ENCODE measurements around the gene PIP5K1B.

PIP5K1B gene

GRCh38 chr9:68969538-68969937 lies 264.5 kb downstream of the PIP5K1B start:
- TF ChIP-seq TCF12 (IDR thresholded peaks at IDR 0.05; ENCODE audit: low read depth) (no peak), EGR1 (IDR thresholded peaks at IDR 0.05) (no peak), YY1 (IDR thresholded peaks at IDR 0.05; ENCODE audit: low read depth) (no peak), NFIC (IDR thresholded peaks at IDR 0.05) (no peak), TAF1 (IDR thresholded peaks at IDR 0.05; ENCODE audit: low read depth) (no peak), ZBTB7A (IDR thresholded peaks at IDR 0.05; ENCODE audit: low read depth) (no peak), FOXM1 (IDR thresholded peaks at IDR 0.05; ENCODE audit: borderline replicate concordance, low read depth) (no peak), TEAD4 (IDR thresholded peaks at IDR 0.05) (no peak)
- TF ChIP-seq, protein P1, sequence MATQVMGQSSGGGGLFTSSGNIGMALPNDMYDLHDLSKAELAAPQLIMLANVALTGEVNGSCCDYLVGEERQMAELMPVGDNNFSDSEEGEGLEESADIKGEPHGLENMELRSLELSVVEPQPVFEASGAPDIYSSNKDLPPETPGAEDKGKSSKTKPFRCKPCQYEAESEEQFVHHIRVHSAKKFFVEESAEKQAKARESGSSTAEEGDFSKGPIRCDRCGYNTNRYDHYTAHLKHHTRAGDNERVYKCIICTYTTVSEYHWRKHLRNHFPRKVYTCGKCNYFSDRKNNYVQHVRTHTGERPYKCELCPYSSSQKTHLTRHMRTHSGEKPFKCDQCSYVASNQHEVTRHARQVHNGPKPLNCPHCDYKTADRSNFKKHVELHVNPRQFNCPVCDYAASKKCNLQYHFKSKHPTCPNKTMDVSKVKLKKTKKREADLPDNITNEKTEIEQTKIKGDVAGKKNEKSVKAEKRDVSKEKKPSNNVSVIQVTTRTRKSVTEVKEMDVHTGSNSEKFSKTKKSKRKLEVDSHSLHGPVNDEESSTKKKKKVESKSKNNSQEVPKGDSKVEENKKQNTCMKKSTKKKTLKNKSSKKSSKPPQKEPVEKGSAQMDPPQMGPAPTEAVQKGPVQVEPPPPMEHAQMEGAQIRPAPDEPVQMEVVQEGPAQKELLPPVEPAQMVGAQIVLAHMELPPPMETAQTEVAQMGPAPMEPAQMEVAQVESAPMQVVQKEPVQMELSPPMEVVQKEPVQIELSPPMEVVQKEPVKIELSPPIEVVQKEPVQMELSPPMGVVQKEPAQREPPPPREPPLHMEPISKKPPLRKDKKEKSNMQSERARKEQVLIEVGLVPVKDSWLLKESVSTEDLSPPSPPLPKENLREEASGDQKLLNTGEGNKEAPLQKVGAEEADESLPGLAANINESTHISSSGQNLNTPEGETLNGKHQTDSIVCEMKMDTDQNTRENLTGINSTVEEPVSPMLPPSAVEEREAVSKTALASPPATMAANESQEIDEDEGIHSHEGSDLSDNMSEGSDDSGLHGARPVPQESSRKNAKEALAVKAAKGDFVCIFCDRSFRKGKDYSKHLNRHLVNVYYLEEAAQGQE (IDR thresholded peaks at IDR 0.05; ENCODE audit: low read depth): no peak
- TF ChIP-seq, protein P2, sequence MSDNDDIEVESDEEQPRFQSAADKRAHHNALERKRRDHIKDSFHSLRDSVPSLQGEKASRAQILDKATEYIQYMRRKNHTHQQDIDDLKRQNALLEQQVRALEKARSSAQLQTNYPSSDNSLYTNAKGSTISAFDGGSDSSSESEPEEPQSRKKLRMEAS (IDR thresholded peaks at IDR 0.05): no peak

GRCh38 chr9:68970151-68970550 lies 265.1 kb downstream of the PIP5K1B start:
- TF ChIP-seq, protein P1 (IDR thresholded peaks at IDR 0.05; ENCODE audit: low read depth): no peak
- TF ChIP-seq, protein P2 (IDR thresholded peaks at IDR 0.05): no peak
- TF ChIP-seq FOXM1 (IDR thresholded peaks at IDR 0.05; ENCODE audit: borderline replicate concordance, low read depth) (no peak), YY1 (IDR thresholded peaks at IDR 0.05; ENCODE audit: low read depth) (no peak), NFIC (IDR thresholded peaks at IDR 0.05) (no peak), TEAD4 (IDR thresholded peaks at IDR 0.05) (no peak), RAD21 (IDR thresholded peaks at IDR 0.05; ENCODE audit: low read depth) (no peak), ZBTB7A (IDR thresholded peaks at IDR 0.05; ENCODE audit: low read depth) (no peak), EP300 (IDR thresholded peaks at IDR 0.05; ENCODE audit: borderline replicate concordance) (no peak), EGR1 (IDR thresholded peaks at IDR 0.05) (no peak), CREB1 (IDR thresholded peaks at IDR 0.05; ENCODE audit: low read depth) (no peak)

GRCh38 chr9:68973619-68974018 lies 268.6 kb downstream of the PIP5K1B start:
- TF ChIP-seq, protein P1 (IDR thresholded peaks at IDR 0.05; ENCODE audit: low read depth): no peak
- TF ChIP-seq TEAD4 (IDR thresholded peaks at IDR 0.05) (no peak), EP300 (IDR thresholded peaks at IDR 0.05; ENCODE audit: borderline replicate concordance) (no peak), CEBPB (IDR thresholded peaks at IDR 0.05) (no peak), TCF12 (IDR thresholded peaks at IDR 0.05; ENCODE audit: low read depth) (no peak), NFIC (IDR thresholded peaks at IDR 0.05) (no peak), USF1 (IDR thresholded peaks at IDR 0.05) (no peak), ZBTB7A (IDR thresholded peaks at IDR 0.05; ENCODE audit: low read depth) (no peak), TAF1 (IDR thresholded peaks at IDR 0.05; ENCODE audit: low read depth) (no peak), YY1 (IDR thresholded peaks at IDR 0.05; ENCODE audit: low read depth) (no peak), EGR1 (IDR thresholded peaks at IDR 0.05) (no peak), CREB1 (IDR thresholded peaks at IDR 0.05; ENCODE audit: low read depth) (no peak), FOXM1 (IDR thresholded peaks at IDR 0.05; ENCODE audit: borderline replicate concordance, low read depth) (no peak), RAD21 (IDR thresholded peaks at IDR 0.05; ENCODE audit: low read depth) (no peak)
- TF ChIP-seq, protein P2 (IDR thresholded peaks at IDR 0.05): no peak

DNA sequence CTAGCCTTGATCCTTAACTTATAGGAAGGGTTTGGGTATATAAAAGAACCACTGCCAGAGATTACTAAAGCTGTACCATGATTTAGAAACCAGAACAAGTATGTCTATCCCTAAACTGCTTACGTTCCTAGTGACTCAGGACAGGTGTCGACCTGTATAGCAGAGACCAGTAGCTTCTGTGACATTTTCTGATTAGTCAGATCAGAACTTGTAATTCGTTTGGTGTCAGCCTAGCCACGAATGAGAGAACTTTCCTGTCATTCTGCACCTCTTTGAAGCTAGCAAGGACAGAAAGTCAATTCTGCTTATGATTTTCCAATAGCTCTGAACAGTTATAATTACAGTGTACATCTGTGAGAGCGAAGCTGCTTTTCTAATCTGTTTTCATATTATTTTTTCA lies 269.4 kb downstream of the PIP5K1B start:
- no peak for TF ChIP-seq USF1 (IDR thresholded peaks at IDR 0.05)
- no peak for TF ChIP-seq NFIC (IDR thresholded peaks at IDR 0.05)
- no peak for TF ChIP-seq TEAD4 (IDR thresholded peaks at IDR 0.05)
- no peak for TF ChIP-seq RAD21 (IDR thresholded peaks at IDR 0.05; ENCODE audit: low read depth)
- TF ChIP-seq EGR1 (IDR thresholded peaks at IDR 0.05): no peak
- TF ChIP-seq FOXM1 (IDR thresholded peaks at IDR 0.05; ENCODE audit: borderline replicate concordance, low read depth): no peak
- TF ChIP-seq, protein P1 (IDR thresholded peaks at IDR 0.05; ENCODE audit: low read depth): no peak
- no peak for TF ChIP-seq CREB1 (IDR thresholded peaks at IDR 0.05; ENCODE audit: low read depth)
- TF ChIP-seq TCF12 (IDR thresholded peaks at IDR 0.05; ENCODE audit: low read depth): no peak
- TF ChIP-seq, protein P2 (IDR thresholded peaks at IDR 0.05): no peak
- no peak for TF ChIP-seq ZBTB7A (IDR thresholded peaks at IDR 0.05; ENCODE audit: low read depth)
- TF ChIP-seq CEBPB (IDR thresholded peaks at IDR 0.05): no peak
- no peak for TF ChIP-seq YY1 (IDR thresholded peaks at IDR 0.05; ENCODE audit: low read depth)
- no peak for TF ChIP-seq TAF1 (IDR thresholded peaks at IDR 0.05; ENCODE audit: low read depth)
- TF ChIP-seq EP300 (IDR thresholded peaks at IDR 0.05; ENCODE audit: borderline replicate concordance): no peak
